ENCODE data around the gene ARMC9. TPM values are rescaled to one million over a fixed set of nuclear protein-coding genes. Genes with fewer than 3 reads are reported as not detected.

Gene ARMC9
- total and polyA plus RNA-seq, 2 donors (not counting 3 experiments of a cell fraction or from before 2014, with no cell fraction given), result 16.4 to 24.2 TPM

GRCh38 chr2:231298091-231298490, 99.7 kb downstream of the ARMC9 start:
- Histone ChIP-seq H3K9me3 (replicated peaks; ENCODE audit: control insufficient read depth, insufficient read depth, low read length) (no peaks in the 10 kb centered on the region), H3K27ac (ENCODE audit: insufficient read depth, low read depth, low read length) (no peak overlapping the region), H3K4me2 (ENCODE audit: insufficient read depth, low read length) (no peak overlapping the region), H4K20me1 (replicated peaks; ENCODE audit: control insufficient read depth, extremely low read depth, insufficient read depth, low read length) (no peaks in the 10 kb centered on the region), H3K4me3 (replicated peaks in 1 of 3; ENCODE audit: insufficient read depth in 1 of 3, low read depth in 1 of 3, low read length in 3 of 3) (no peak overlapping the region), H2AFZ (ENCODE audit: low read depth, low read length) (no peak overlapping the region), H3K9ac (replicated peaks; ENCODE audit: extremely low read depth, insufficient read depth, low read length) (no peak overlapping the region), H3K27me3 (ENCODE audit: control insufficient read depth in 2 of 2, insufficient read depth in 2 of 2, low read length in 2 of 2) (no peaks in the 10 kb centered on the region), H3K9me1 (replicated peaks; ENCODE audit: control insufficient read depth, extremely low read depth, insufficient read depth, low read length) (no peaks in the 10 kb centered on the region), H3K79me2 (ENCODE audit: control insufficient read depth, insufficient read depth, low read length) (no peaks in the 10 kb centered on the region), H3K36me3 (ENCODE audit: control insufficient read depth in 2 of 2, extremely low read depth in 1 of 2, insufficient read depth in 2 of 2, low read length in 2 of 2) (no peaks in the 10 kb centered on the region), H3K4me1 (ENCODE audit: control insufficient read depth, extremely low read depth, insufficient read depth, low read length) (peaks cover 18% of the 10 kb centered on the region)
- intact Hi-C loops (cut with micrococcal nuclease) (loop anchor here (5.0 kb wide), 1 partner anchor 196 kb away; no protein-coding TSS in a partner anchor), dilution Hi-C loops (cut with MboI; ENCODE audit: extremely low pct_ligation_motif_present, low sequenced_read_pairs) (no loop called here)
- FAIRE-seq (no peak), DNase-seq (ENCODE audit: low read depth, low spot score) (no peak)
- POLR2A ChIA-PET, result no interaction called here
- BruUV-seq (replicated peaks), result no TSS peak
- CTCF ChIA-PET, result interaction anchor here (0.9 to 6.2 kb wide), 21 partner anchors 8 to 311 kb away, joined by 3 to 77 read pairs (median 6); no protein-coding TSS in a partner anchor
- TF ChIP-seq MYC (IDR thresholded peaks at IDR 0.05; ENCODE audit: low read depth, low read length) (no peak), FOS (IDR thresholded peaks at IDR 0.05; ENCODE audit: borderline replicate concordance, insufficient read depth, low read length) (no peak), JUN (IDR thresholded peaks at IDR 0.05; ENCODE audit: borderline replicate concordance, insufficient read depth, insufficient read length, low read depth) (no peak), CTCF (IDR thresholded peaks at IDR 0.05; ENCODE audit: extremely low read depth in 1 of 2, insufficient read depth in 1 of 2, low read depth in 1 of 2, low read length in 2 of 2) (no peak), POLR2A (IDR thresholded peaks at IDR 0.05; ENCODE audit: low read depth, low read length) (no peak), MAX (IDR thresholded peaks at IDR 0.05; ENCODE audit: insufficient read depth, insufficient read length) (no peak), POLR2AphosphoS5 (IDR thresholded peaks at IDR 0.05; ENCODE audit: insufficient read depth, low read depth, low read length) (no peak), GATA2 (IDR thresholded peaks at IDR 0.05; ENCODE audit: insufficient read depth, insufficient read length, low read depth, low read length) (no peak), EZH2 (IDR thresholded peaks at IDR 0.05; ENCODE audit: borderline replicate concordance, low read depth, low read length, severe bottlenecking) (no peak)

All from endothelial cell of umbilical vein (primary cell).